Loucy (cell line): ENCODE measurements around the gene ZBED4.

Experiments used
- H2AFZ ChIP-seq: fragments of 200-600 bp; sonication (generic); 2 replicates; pipeline ENCODE4 v1.6.0; 2016; ENCODE audit warnings: antibody characterized with exemption, mild to moderate bottlenecking, low read length, moderate library complexity
- H3F3A ChIP-seq: fragments of 200-600 bp; 2 replicates; pipeline ENCODE4 v1.6.0; 2016; ENCODE audit warnings: antibody characterized with exemption, low read depth, mild to moderate bottlenecking
- H3K27me3 ChIP-seq: fragments of 200-600 bp; sonication (generic); 2 replicates; pipeline ENCODE4 v1.6.1; 2014; ENCODE audit warnings: low read length, mild to moderate bottlenecking; ENCODE audit not compliant: insufficient read depth, poor library complexity, severe bottlenecking
- H3K36me3 ChIP-seq: fragments of 200-600 bp; sonication (generic); 2 replicates; pipeline ENCODE4 v1.6.1; 2016; ENCODE audit warnings: low read length; ENCODE audit not compliant: insufficient read depth
- H3K4me1 ChIP-seq: fragments of 200-600 bp; sonication (generic); 2 replicates; pipeline ENCODE4 v1.5.1; 2014; ENCODE audit warnings: low read length, mild to moderate bottlenecking; ENCODE audit not compliant: insufficient read depth, poor library complexity, severe bottlenecking
- H3K4me2 ChIP-seq: fragments of 200-600 bp; sonication (generic); 2 replicates; pipeline ENCODE4 v1.6.0; 2014; ENCODE audit warnings: antibody characterized with exemption, low read length, low read depth, mild to moderate bottlenecking; ENCODE audit not compliant: poor library complexity, severe bottlenecking
- H3K4me3 ChIP-seq: fragments of 200-600 bp; sonication (generic); 2 replicates; pipeline ENCODE4 v1.5.1; 2014; ENCODE audit warnings: low read length, mild to moderate bottlenecking, mixed read lengths; ENCODE audit not compliant: poor library complexity, severe bottlenecking
- H3K79me2 ChIP-seq: fragments of 200-600 bp; sonication (generic); 2 replicates; pipeline ENCODE4 v1.6.1; 2014; ENCODE audit warnings: low read length; ENCODE audit not compliant: insufficient read depth
- H3K9ac ChIP-seq: fragments of 200-600 bp; sonication (generic); 2 replicates; pipeline ENCODE4 v1.6.0; 2014; ENCODE audit warnings: mild to moderate bottlenecking, low read depth, low read length, moderate library complexity; ENCODE audit not compliant: poor library complexity, severe bottlenecking
- H3K9me2 ChIP-seq: fragments of 200-600 bp; sonication (generic); replicated peaks from 2 replicates; pipeline ENCODE4 v1.6.1; 2016; ENCODE audit warnings: low read depth, low read length, mixed read lengths
- H3K9me3 ChIP-seq: fragments of 200-600 bp; sonication (generic); 2 replicates; pipeline ENCODE4 v1.6.1; 2014; ENCODE audit warnings: mild to moderate bottlenecking, antibody characterized with exemption, low read length, low read depth; ENCODE audit not compliant: insufficient read depth
- H4K20me1 ChIP-seq: fragments of 200-600 bp; sonication (generic); 2 replicates; pipeline ENCODE4 v1.6.0; 2014; ENCODE audit warnings: antibody characterized with exemption, low read length, mild to moderate bottlenecking; ENCODE audit not compliant: insufficient read depth, poor library complexity, severe bottlenecking
- CTCF ChIP-seq: fragments of 200-600 bp; sonication (generic); conservative IDR thresholded peaks from 2 replicates; pipeline ENCODE4 v1.5.1; 2014; ENCODE audit warnings: mild to moderate bottlenecking, antibody characterized with exemption, low read length
- EZH2phosphoT487 ChIP-seq: fragments of 200-600 bp; IDR thresholded peaks from 2 replicates; pipeline ENCODE4 v1.6.1; 2018; ENCODE audit warnings: antibody characterized with exemption, mild to moderate bottlenecking, moderate library complexity, borderline replicate concordance

ZBED4 gene

GRCh38 chr22:49866646-49867045 lies 13.0 kb downstream of the ZBED4 start:
- no peak for TF ChIP-seq CTCF
- TF ChIP-seq EZH2phosphoT487 = no peak
- peaks cover 4% of the 10 kb centered on the region; the same call in 1 of the 2 replicates for H3K9me3 ChIP-seq
- no peaks in the 10 kb centered on the region for H3K9me2 ChIP-seq

GRCh38 chr22:49867303-49868265 lies 13.9 kb downstream of the ZBED4 start:
- H3K4me2 ChIP-seq = peak overlapping the region; percentile 76
- H3K9me3 ChIP-seq = peaks cover 4% of the 10 kb centered on the region; the same call in 1 of the 2 replicates
- peaks cover 98% of the 10 kb centered on the region for H3K79me2 ChIP-seq
- H3K36me3 ChIP-seq = no peaks in the 10 kb centered on the region
- TF ChIP-seq CTCF (no peak), EZH2phosphoT487 (no peak)
- H3K4me1 ChIP-seq = peaks cover 81% of the 10 kb centered on the region
- H3K9ac ChIP-seq = peak overlapping the region; percentile 67
- no peaks in the 10 kb centered on the region for H3K27me3 ChIP-seq
- no peak overlapping the region for H2AFZ ChIP-seq
- peaks cover 21% of the 10 kb centered on the region for H3F3A ChIP-seq
- peak overlapping the region; percentile 70 for H3K4me3 ChIP-seq
- H4K20me1 ChIP-seq = peaks cover 69% of the 10 kb centered on the region
- no peaks in the 10 kb centered on the region for H3K9me2 ChIP-seq

More at GRCh38 chr22:49866646-49867045, 13.0 kb downstream of the ZBED4 start:
- H3K36me3 ChIP-seq = no peaks in the 10 kb centered on the region
- H3F3A ChIP-seq = peaks cover 21% of the 10 kb centered on the region
- peaks cover 72% of the 10 kb centered on the region for H4K20me1 ChIP-seq
- H2AFZ ChIP-seq = no peak overlapping the region
- H3K79me2 ChIP-seq = peaks cover 98% of the 10 kb centered on the region
- peak overlapping the region; percentile 67 for H3K9ac ChIP-seq
- H3K27me3 ChIP-seq = no peaks in the 10 kb centered on the region
- peaks cover 79% of the 10 kb centered on the region for H3K4me1 ChIP-seq
- H3K4me2 ChIP-seq = peak overlapping the region; percentile 76
- H3K4me3 ChIP-seq = peak overlapping the region; percentile 70

GRCh38 chr22:49869086-49869830 lies 15.6 kb downstream of the ZBED4 start:
- no peak overlapping the region for H3K4me3 ChIP-seq
- H3K9me3 ChIP-seq = peaks cover 4% of the 10 kb centered on the region; the same call in 1 of the 2 replicates
- H2AFZ ChIP-seq = no peak overlapping the region
- peak overlapping the region; percentile 72 for H3K4me2 ChIP-seq
- H3F3A ChIP-seq = peaks cover 21% of the 10 kb centered on the region
- H3K9ac ChIP-seq = no peak overlapping the region
- peaks cover 98% of the 10 kb centered on the region for H3K79me2 ChIP-seq
- H3K4me1 ChIP-seq = peaks cover 77% of the 10 kb centered on the region
- TF ChIP-seq EZH2phosphoT487 = no peak
- no peaks in the 10 kb centered on the region for H3K9me2 ChIP-seq
- peaks cover 67% of the 10 kb centered on the region for H4K20me1 ChIP-seq
- no peaks in the 10 kb centered on the region for H3K27me3 ChIP-seq
- H3K36me3 ChIP-seq = no peaks in the 10 kb centered on the region
